ENCODE measurements around the gene EFNA3.

The EFNA3 gene

GRCh38 chr1:155049651-155050559 lies 28.7 kb upstream of the EFNA3 start:
- no peak for DNase-seq

- DNase-seq, result peak; percentile 90
Measured at GRCh38 chr1:155050560-155051341, 27.9 kb upstream of the EFNA3 start, which contains the start of gene ADAM15. TSS of gene ADAM15 (plus strand) at chr1:155051316. CDS start at chr1:155051387, 71 bp downstream.

- DNase-seq, result no peak
Measured at GRCh38 chr1:155051342-155051776, 27.3 kb upstream of the EFNA3 start.

GRCh38 chr1:155051777-155052398 lies 26.7 kb upstream of the EFNA3 start:
- DNase-seq, result peak; percentile 61

- DNase-seq, result peak; percentile 51
Measured at GRCh38 chr1:155052439-155053395, 25.9 kb upstream of the EFNA3 start.

GRCh38 chr1:155053531-155054105 lies 25.0 kb upstream of the EFNA3 start:
- no peak for DNase-seq

GRCh38 chr1:155057104-155057503 lies 21.5 kb upstream of the EFNA3 start:
- no peak for DNase-seq

- DNase-seq, result no peak
Measured at GRCh38 chr1:155057788-155058211, 20.8 kb upstream of the EFNA3 start.

- DNase-seq, result no peak
Measured at GRCh38 chr1:155060736-155061135, 17.9 kb upstream of the EFNA3 start.

- peak; percentile 100 for DNase-seq
Measured at GRCh38 chr1:155061381-155062150, 17.1 kb upstream of the EFNA3 start.

GRCh38 chr1:155062151-155062686 lies 16.4 kb upstream of the EFNA3 start:
- no peak for DNase-seq

- DNase-seq, result peak; percentile 93
Measured at GRCh38 chr1:155062702-155063411, 15.8 kb upstream of the EFNA3 start.

- DNase-seq, result peak; percentile 88
Measured at GRCh38 chr1:155063550-155064110, 15.0 kb upstream of the EFNA3 start, which contains the start of gene EFNA4. TSS of gene EFNA4 (plus strand) at chr1:155063740. CDS start at chr1:155063824, 84 bp downstream.

GRCh38 chr1:155064111-155064831 lies 14.4 kb upstream of the EFNA3 start:
- peak; percentile 43 for DNase-seq

- no peak for DNase-seq
Measured at GRCh38 chr1:155064832-155065429, 13.7 kb upstream of the EFNA3 start.

GRCh38 chr1:155066777-155067176 lies 11.9 kb upstream of the EFNA3 start:
- DNase-seq, result no peak

- DNase-seq, result no peak
Measured at GRCh38 chr1:155068599-155068998, 10.0 kb upstream of the EFNA3 start.

GRCh38 chr1:155069551-155070157 lies 9.0 kb upstream of the EFNA3 start:
- no peak for DNase-seq

Data from stimulated activated CD8-positive, alpha-beta memory T cell treated with anti-CD3 and anti-CD28 coated beads, Interleukin-4, amount 100 ng/mL, for 48 hours (primary cell).